RWPE1 (cell line): Measurements from ENCODE around the gene EGFR.

Experiments
- CTCF ChIA-PET: fragments of 350-600 bp; sonication (Branson Sonifier 250); formaldehyde crosslinking; extraction: SDS; loops from one replicate; lab custom pipeline; 2021; lab: Yijun Ruan, JAX
- POLR2A ChIA-PET: fragments of 400-600 bp; formaldehyde crosslinking; extraction: SDS; loops from one replicate; lab custom pipeline; 2020; ENCODE audit warnings: antibody characterized with exemption; ENCODE audit not compliant: low non-redundant PET; lab: Yijun Ruan, JAX
- DNase-seq: peaks from one replicate; pipeline ENCODE4 v3.0.0; 2012; ENCODE audit warnings: low spot score
- H3K27ac ChIP-seq: fragments of 450-650 bp; 2 replicates; pipeline ENCODE4 v1.5.1; 2017
- CTCF ChIP-seq: fragments of 450-650 bp; conservative IDR thresholded peaks from 2 replicates; pipeline ENCODE4 v1.5.1; 2017; ENCODE audit warnings: low read depth, mild to moderate bottlenecking

The EGFR gene

GRCh38 chr7:55043691-55044370, 25.0 kb downstream of the EGFR start:
- H3K27ac ChIP-seq: peak overlapping the region; percentile 81
- no peak for TF ChIP-seq CTCF
- peak; percentile 73 for DNase-seq
- ChIA-PET CTCF (interaction anchor here (0.6 kb wide), 2 partner anchors 204 to 211 kb away, joined by 3 to 9 read pairs; no protein-coding TSS in a partner anchor), POLR2A (no interaction called here)

- ChIA-PET POLR2A (no interaction called here), CTCF (interaction anchor here (0.6 kb wide), 2 partner anchors 205 to 210 kb away, joined by 3 to 9 read pairs; no protein-coding TSS in a partner anchor)
- TF ChIP-seq CTCF: no peak
- H3K27ac ChIP-seq: peak overlapping the region; percentile 81
- DNase-seq: no peak
These were observed 25.5 kb downstream of the EGFR start for GRCh38 chr7:55044371-55044717.

DNA sequence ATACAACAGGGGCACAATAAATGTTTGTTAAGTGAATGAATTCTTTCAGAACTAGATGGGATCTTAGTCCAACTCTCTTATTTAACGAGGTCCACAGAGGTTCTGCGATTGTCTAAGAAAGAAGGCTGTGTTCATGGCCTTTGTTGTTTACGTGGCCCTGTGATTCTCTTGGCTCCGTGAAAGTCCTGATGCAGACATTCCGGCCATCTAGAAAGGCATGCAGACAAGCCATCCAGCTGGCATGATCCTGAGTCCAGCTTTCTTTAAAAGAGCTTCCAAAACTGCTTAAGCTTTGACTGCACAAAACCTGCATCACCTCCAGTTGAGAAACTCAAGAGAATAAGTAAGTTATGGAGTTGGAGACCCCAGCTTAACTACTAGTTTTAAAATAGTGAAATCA, 26.0 kb downstream of the EGFR start:
- H3K27ac ChIP-seq: peak overlapping the region; percentile 81
- ChIA-PET POLR2A (no interaction called here), CTCF (no interaction called here)
- no peak for TF ChIP-seq CTCF
- no peak for DNase-seq

DNA sequence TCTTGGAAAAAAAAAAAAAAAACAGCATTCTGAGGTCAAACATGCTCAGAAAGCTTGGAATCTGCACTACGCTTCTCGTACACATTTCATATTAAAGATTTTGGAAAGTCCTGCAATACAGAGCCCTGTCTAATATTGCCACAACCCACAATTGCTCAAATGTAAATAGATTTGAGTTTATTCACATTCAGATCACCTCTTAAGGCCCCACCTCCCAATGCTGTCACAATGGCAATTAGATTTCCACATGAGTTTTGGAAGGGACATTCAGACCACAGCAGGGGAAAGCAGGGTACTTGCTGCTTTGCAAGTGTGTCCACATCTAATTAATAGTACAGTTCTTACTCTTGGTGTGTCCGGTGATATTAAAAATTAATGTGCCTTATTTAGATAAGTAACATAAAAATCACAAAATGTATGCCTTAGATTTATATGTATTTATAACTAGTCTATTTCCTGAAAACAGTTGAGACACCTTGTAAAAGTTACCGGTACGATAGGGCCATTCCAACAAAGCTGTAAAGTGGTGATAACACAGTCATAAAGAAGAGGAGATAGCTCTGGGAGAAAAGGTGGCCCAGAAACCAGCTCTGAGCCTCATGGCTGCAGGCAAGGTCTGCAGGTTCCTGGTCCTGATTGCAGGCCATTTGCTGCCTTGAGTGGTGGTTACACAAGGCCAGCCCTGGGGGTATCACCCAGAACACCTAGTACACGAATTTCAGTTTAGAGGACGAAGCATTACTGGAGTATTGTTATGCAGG, 27.9 kb downstream of the EGFR start:
- POLR2A ChIA-PET: no interaction called here
- DNase-seq: no peak
- CTCF ChIA-PET: interaction anchor here (0.5 kb wide), 1 partner anchor 273 kb away, joined by 3 read pairs; no protein-coding TSS in a partner anchor

GRCh38 chr7:55048221-55048859, 29.5 kb downstream of the EGFR start:
- ChIA-PET POLR2A (no interaction called here), CTCF (no interaction called here)

More for the DNA sequence above, 27.9 kb downstream of the EGFR start:
- H3K27ac ChIP-seq: peak overlapping the region; percentile 68
- TF ChIP-seq CTCF: no peak

More at GRCh38 chr7:55048221-55048859, 29.5 kb downstream of the EGFR start:
- peak overlapping the region; percentile 48 for H3K27ac ChIP-seq
- DNase-seq: no peak
- TF ChIP-seq CTCF: no peak
